ENCODE results near the gene SMIM15.

- no peak for TF ChIP-seq REST (IDR thresholded peaks at IDR 0.05; ENCODE audit: borderline replicate concordance)
- TF ChIP-seq CTCF (IDR thresholded peaks at IDR 0.05; ENCODE audit: poor library complexity, severe bottlenecking): no peak
- TF ChIP-seq EZH2 (IDR thresholded peaks at IDR 0.05; ENCODE audit: borderline replicate concordance, insufficient read depth, low read length, poor library complexity, severe bottlenecking): no peak
- TF ChIP-seq RAD21 (conservative IDR thresholded peaks at IDR 0.05): no peak
- no peak for TF ChIP-seq POLR2AphosphoS5 (IDR thresholded peaks at IDR 0.05)
- TF ChIP-seq EP300 (conservative IDR thresholded peaks at IDR 0.05; ENCODE audit: poor library complexity, severe bottlenecking): no peak
- TF ChIP-seq TAF1 (IDR thresholded peaks at IDR 0.05; ENCODE audit: low read depth): no peak
- no peak for TF ChIP-seq MXI1 (conservative IDR thresholded peaks at IDR 0.05; ENCODE audit: poor library complexity, severe bottlenecking)
- TF ChIP-seq SMC3 (conservative IDR thresholded peaks at IDR 0.05; ENCODE audit: poor library complexity): no peak
Observed at GRCh38 chr5:61139931-61140330, 22.3 kb downstream of the SMIM15 start.

Data from neural cell (in vitro differentiated cells).